Peyer's patch (tissue), 4 donors: ENCODE measurements around the gene CCDC187. TPM values are rescaled to one million over a fixed set of nuclear protein-coding genes. Genes with fewer than 3 reads are reported as not detected.

Experiments used
- DNase-seq, 3 donors: peaks; one replicate each; pipeline ENCODE4 v3.0.0-alpha.2; 2017 to 2019
- H3K27ac ChIP-seq, 4 donors: fragments of 200-600 bp; sonication (generic); one replicate each; pipeline ENCODE4 v1.5.1; 2016 to 2019
- H3K27me3 ChIP-seq, 2 donors: fragments of 200-600 bp; sonication (generic); one replicate each; pipeline ENCODE4 v1.5.1; 2019
- H3K36me3 ChIP-seq, 3 donors: fragments of 200-600 bp; sonication (generic); one replicate each; pipeline ENCODE4 v1.5.1; 2016 to 2019
- H3K4me1 ChIP-seq, 4 donors: fragments of 200-600 bp; sonication (generic); one replicate each; pipeline ENCODE4 v1.5.1; 2016 to 2019
- H3K4me3 ChIP-seq, 4 donors: fragments of 200-600 bp; sonication (generic); 1 replicate in 3 of 4; 2 replicates in 1 of 4; pipeline ENCODE4 v1.5.1; 2016 to 2019; ENCODE audit warnings: mild to moderate bottlenecking in 1 of 4
- H3K9me3 ChIP-seq, 4 donors: fragments of 200-600 bp; sonication (generic); one replicate each; pipeline ENCODE4 v1.5.1; 2016 to 2019; ENCODE audit warnings: mild to moderate bottlenecking in 1 of 4
- CTCF ChIP-seq, 6 experiments: fragments of 450-650 bp in 4 of 6; fragments of 200-600 bp in 2 of 6; sonication (generic) in 1 of 6; IDR thresholded peaks; one replicate each; pipeline ENCODE4 v1.5.1; 2017 to 2019; ENCODE audit warnings: antibody characterized with exemption in 6 of 6, mild to moderate bottlenecking in 3 of 6, moderate library complexity in 1 of 6
- POLR2A ChIP-seq, 2 donors: fragments of 450-650 bp; IDR thresholded peaks; one replicate each; pipeline ENCODE4 v1.5.1; 2017; ENCODE audit warnings: antibody characterized with exemption in 2 of 2, mild to moderate bottlenecking in 2 of 2, moderate library complexity in 2 of 2
- total RNA-seq, 4 donors: library from RNA; depleted of rRNA; stranded (reverse); fragments of >200 nt; gene quantifications; one replicate each; pipeline ENCODE4 v1.1.0, GENCODE V29; 2016

CCDC187 gene
- total RNA-seq, 4 donors from 2014 or later, result 0.35 to 1.0 (median 0.67) TPM; not detected in 1

DNA sequence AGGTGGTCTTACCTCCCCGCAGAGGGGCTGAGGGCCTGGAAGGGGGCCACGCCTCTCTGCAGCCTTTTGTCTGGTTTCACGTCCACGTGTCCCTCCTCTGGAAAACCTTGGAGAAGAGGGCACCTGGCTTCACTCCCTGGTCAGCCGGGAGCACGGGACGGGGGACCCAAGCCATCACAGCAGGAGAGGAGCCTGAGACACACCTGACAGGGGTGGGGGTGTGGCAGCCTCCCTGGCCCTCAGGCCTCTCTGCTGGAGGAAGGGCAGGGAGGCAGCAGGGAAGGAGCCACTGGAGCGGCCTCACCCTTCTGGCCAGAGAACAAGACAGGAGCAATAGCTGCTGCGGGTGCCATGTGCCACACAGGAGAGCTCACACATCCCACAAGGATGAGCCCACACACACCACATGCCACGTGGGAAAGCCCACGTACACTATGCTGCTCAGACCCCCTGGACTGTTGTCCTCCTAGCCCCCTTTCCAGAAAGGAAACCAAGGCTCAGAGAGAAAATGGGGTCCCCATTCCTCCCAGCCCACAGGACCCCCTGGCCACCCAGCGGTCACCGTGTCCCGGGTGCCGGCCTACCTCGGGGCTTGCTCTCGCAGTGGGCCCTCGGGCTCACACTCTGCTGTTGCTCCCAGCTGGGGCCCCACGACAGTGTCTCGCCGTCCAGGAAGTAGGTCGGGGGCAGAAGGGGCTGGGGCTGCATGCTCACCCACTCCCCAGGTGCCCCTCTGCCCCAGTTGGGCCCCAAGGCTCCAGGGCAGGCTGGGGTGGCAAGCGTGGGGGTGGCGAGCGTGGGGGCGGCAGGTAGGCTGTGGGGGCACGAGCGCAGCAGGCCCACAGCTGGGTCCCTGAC lies 18.2 kb downstream of the CCDC187 start:
- peaks cover 0 to 13% (median 4%) of the 10 kb centered on the region in 4 donors for H3K4me1 ChIP-seq
- no peak for DNase-seq
- H3K36me3 ChIP-seq, result no peaks in the 10 kb centered on the region
- no peak overlapping the region for H3K27ac ChIP-seq
- H3K9me3 ChIP-seq, result no peaks in the 10 kb centered on the region
- H3K27me3 ChIP-seq, result no peaks in the 10 kb centered on the region
- no peak for TF ChIP-seq POLR2A (IDR thresholded peaks at IDR 0.05)
- no peak for TF ChIP-seq CTCF (IDR thresholded peaks at IDR 0.05)
- no peak overlapping the region for H3K4me3 ChIP-seq

- DNase-seq, result no peak
- no peaks in the 10 kb centered on the region for H3K36me3 ChIP-seq
- peaks cover 0 to 13% (median 4%) of the 10 kb centered on the region in 4 donors for H3K4me1 ChIP-seq
- H3K27me3 ChIP-seq, result no peaks in the 10 kb centered on the region
- TF ChIP-seq POLR2A (IDR thresholded peaks at IDR 0.05) (no peak), CTCF (IDR thresholded peaks at IDR 0.05) (no peak)
- no peaks in the 10 kb centered on the region for H3K9me3 ChIP-seq
- no peak overlapping the region for H3K4me3 ChIP-seq
- no peak overlapping the region for H3K27ac ChIP-seq
Measured at GRCh38 chr9:136284951-136285350, 18.9 kb downstream of the CCDC187 start.

DNA sequence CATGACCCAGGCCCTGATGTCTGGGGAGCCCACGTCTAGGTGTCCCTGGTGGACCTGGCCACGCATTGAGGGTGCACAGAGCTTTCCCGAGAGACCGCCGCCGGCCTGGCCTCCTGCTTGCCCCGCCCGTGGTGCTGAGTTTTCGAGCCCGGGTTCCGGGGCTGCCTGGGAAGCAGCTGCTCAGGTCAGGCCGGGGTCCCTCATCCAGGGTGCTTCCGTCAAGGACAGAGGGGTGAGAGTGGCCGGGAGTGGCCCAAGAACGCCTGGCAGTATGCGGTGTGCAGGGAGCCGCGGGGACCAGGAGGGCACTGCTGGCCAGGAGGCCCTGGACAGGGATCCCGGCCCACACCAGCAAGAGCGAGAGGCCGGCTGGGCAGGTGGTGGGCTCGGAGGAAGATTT lies 19.6 kb downstream of the CCDC187 start:
- Histone ChIP-seq H3K4me1 (peaks cover 0 to 13% (median 4%) of the 10 kb centered on the region in 4 donors), H3K36me3 (no peaks in the 10 kb centered on the region), H3K27me3 (no peaks in the 10 kb centered on the region), H3K27ac (no peak overlapping the region), H3K9me3 (no peaks in the 10 kb centered on the region), H3K4me3 (no peak overlapping the region)
- TF ChIP-seq CTCF (IDR thresholded peaks at IDR 0.05) (no peak), POLR2A (IDR thresholded peaks at IDR 0.05) (no peak)
- no peak for DNase-seq

GRCh38 chr9:136283291-136284235 lies 20.3 kb downstream of the CCDC187 start:
- no peaks in the 10 kb centered on the region for H3K36me3 ChIP-seq
- TF ChIP-seq CTCF (IDR thresholded peaks at IDR 0.05) (peak; percentile 76 to 88 (median 80)), POLR2A (IDR thresholded peaks at IDR 0.05) (no peak)
- no peaks in the 10 kb centered on the region for H3K27me3 ChIP-seq
- peak overlapping the region; percentile 0 to 34 (median 30) for H3K4me3 ChIP-seq
- peaks cover 0 to 13% (median 4%) of the 10 kb centered on the region in 4 donors for H3K4me1 ChIP-seq
- peak; percentile 77 to 92 (median 83) for DNase-seq
- peak overlapping the region in 2 of 4 donors; percentile 9 to 44 for H3K27ac ChIP-seq
- no peaks in the 10 kb centered on the region for H3K9me3 ChIP-seq

GRCh38 chr9:136282272-136282861 lies 21.5 kb downstream of the CCDC187 start:
- Histone ChIP-seq H3K4me3 (no peak overlapping the region), H3K27ac (no peak overlapping the region)
- DNase-seq, result peak in 2 of 3 donors; percentile 59 to 74

More at GRCh38 chr9:136282272-136282861, 21.5 kb downstream of the CCDC187 start:
- Histone ChIP-seq H3K4me1 (peaks cover 0 to 13% (median 4%) of the 10 kb centered on the region in 4 donors), H3K9me3 (no peaks in the 10 kb centered on the region), H3K36me3 (no peaks in the 10 kb centered on the region), H3K27me3 (no peaks in the 10 kb centered on the region)
- TF ChIP-seq POLR2A (IDR thresholded peaks at IDR 0.05) (no peak), CTCF (IDR thresholded peaks at IDR 0.05) (no peak)
